ENCODE data around the gene STX8. TPM values are rescaled to one million over a fixed set of nuclear protein-coding genes. Genes with fewer than 3 reads are reported as not detected.

Gene STX8
- total RNA-seq, 1 donor, result 77.5 TPM

- TF ChIP-seq, protein P1, sequence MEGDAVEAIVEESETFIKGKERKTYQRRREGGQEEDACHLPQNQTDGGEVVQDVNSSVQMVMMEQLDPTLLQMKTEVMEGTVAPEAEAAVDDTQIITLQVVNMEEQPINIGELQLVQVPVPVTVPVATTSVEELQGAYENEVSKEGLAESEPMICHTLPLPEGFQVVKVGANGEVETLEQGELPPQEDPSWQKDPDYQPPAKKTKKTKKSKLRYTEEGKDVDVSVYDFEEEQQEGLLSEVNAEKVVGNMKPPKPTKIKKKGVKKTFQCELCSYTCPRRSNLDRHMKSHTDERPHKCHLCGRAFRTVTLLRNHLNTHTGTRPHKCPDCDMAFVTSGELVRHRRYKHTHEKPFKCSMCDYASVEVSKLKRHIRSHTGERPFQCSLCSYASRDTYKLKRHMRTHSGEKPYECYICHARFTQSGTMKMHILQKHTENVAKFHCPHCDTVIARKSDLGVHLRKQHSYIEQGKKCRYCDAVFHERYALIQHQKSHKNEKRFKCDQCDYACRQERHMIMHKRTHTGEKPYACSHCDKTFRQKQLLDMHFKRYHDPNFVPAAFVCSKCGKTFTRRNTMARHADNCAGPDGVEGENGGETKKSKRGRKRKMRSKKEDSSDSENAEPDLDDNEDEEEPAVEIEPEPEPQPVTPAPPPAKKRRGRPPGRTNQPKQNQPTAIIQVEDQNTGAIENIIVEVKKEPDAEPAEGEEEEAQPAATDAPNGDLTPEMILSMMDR (IDR thresholded peaks at IDR 0.05; ENCODE audit: insufficient read depth, low read length), result no peak
- no peak for DNase-seq (ENCODE audit: low read depth)
- no peak overlapping the region for H3K4me3 ChIP-seq (ENCODE audit: low read depth, low read length)
These were observed 105.4 kb downstream of the STX8 start for GRCh38 chr17:9470171-9470570.

DNA sequence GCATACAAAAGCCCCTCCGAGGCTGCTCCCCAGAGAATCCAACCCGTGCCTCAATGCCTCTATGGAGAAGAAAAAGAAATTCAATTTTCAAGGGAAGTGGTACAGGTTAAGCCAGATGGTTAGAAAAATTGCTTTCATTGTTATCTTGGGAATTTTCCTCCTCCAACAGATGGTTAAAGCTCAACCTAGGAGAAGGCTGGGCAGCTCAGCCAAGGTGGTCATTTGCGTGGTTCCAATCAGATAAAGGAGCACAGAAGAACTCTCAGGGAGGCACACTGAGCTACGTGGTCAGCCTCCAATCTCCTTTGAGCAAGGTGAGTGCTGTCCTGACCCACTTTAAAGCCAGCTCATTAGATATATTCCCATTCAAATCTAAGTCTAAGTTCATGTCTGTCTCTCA is 106.7 kb downstream of the STX8 start:
- TF ChIP-seq, protein P1 (IDR thresholded peaks at IDR 0.05; ENCODE audit: insufficient read depth, low read length), result no peak
- no peak for DNase-seq (ENCODE audit: low read depth)
- no peak overlapping the region for H3K4me3 ChIP-seq (ENCODE audit: low read depth, low read length)

GRCh38 chr17:9468532-9468931 is 107.1 kb downstream of the STX8 start:
- TF ChIP-seq, protein P1 (IDR thresholded peaks at IDR 0.05; ENCODE audit: insufficient read depth, low read length), result no peak
- no peak for DNase-seq (ENCODE audit: low read depth)
- H3K4me3 ChIP-seq (ENCODE audit: low read depth, low read length), result no peak overlapping the region

GRCh38 chr17:9467518-9467917 is 108.1 kb downstream of the STX8 start:
- TF ChIP-seq, protein P1 (IDR thresholded peaks at IDR 0.05; ENCODE audit: insufficient read depth, low read length), result no peak
- DNase-seq (ENCODE audit: low read depth), result no peak
- H3K4me3 ChIP-seq (ENCODE audit: low read depth, low read length), result no peak overlapping the region

DNA sequence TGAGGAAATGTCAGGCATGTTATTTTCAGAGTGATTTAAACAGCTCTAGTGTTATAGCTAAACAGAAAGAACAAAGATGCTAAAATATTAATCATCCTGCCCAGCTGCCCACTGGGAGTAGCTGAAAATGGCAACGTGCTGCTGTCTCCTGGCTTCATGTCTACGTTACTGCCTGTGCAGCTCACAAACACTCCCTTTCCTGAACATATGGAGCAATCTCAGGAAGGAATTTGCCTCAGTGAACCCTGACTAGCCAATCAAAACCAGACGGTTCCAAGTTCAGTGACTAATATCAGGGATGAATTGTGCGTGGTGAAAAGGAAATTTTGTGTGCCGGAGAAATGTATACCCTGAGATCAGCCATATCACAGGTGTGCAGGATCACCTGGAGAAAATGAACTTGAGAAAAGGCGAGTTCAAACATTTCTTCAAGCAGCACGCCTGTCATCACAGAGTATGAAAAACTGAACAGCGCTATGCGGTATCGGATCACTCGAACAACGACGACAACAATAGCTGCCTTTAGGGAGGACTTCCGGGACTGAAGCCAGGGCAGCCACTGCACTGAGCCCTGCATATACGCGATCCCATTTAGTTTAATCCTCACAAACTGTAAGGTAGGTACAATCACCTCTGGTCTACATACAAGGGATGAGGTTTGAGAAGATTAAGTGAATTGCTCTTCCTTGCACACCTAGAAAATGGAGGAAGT is 110.3 kb downstream of the STX8 start:
- H3K4me3 ChIP-seq (ENCODE audit: low read depth, low read length), result no peak overlapping the region
- DNase-seq (ENCODE audit: low read depth), result peak; percentile 78
- TF ChIP-seq, protein P1 (IDR thresholded peaks at IDR 0.05; ENCODE audit: insufficient read depth, low read length), result peak; percentile 31

DNA sequence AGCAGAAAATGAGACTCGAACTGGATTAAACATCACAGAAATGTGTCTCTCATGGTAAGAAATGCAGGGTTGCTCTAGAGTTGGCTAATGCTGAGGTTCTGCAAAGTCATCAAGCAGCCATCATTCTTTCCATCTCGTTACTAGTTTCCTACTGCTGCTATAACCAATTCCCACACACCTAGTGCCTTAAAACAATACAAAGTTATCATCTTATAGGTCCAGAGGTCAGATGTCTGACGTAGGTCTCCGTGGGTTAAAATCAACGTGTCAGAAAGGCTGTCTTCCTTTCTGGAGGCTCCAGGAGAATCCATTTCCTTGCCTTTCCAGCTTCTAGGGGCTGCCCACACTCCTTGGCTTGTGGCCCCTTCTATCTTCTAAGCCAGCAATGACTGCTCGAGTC is 118.6 kb downstream of the STX8 start:
- TF ChIP-seq, protein P1 (IDR thresholded peaks at IDR 0.05; ENCODE audit: insufficient read depth, low read length), result no peak
- no peak overlapping the region for H3K4me3 ChIP-seq (ENCODE audit: low read depth, low read length)
- DNase-seq (ENCODE audit: low read depth), result no peak

DNA sequence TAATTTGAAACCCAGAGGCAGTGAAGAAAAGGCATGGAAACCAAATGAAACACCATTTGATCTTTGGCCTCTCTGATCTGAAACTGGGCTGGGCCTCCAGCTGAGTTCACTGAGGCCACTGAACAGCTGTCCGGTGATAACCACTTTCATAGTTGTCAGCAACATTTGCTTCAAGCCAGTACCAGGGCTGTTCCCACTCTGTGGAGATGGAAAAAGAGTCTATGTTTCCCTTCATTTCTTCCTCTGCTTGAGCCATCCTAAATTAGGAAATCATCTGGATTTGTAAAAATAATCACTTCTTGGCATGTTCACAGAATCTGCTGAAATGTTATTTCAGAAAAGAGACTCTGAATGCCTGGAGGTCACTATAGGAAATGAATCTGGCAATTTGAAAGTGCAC is 119.3 kb downstream of the STX8 start:
- TF ChIP-seq, protein P1 (IDR thresholded peaks at IDR 0.05; ENCODE audit: insufficient read depth, low read length), result no peak
- no peak overlapping the region for H3K4me3 ChIP-seq (ENCODE audit: low read depth, low read length)
- no peak for DNase-seq (ENCODE audit: low read depth)
